NCI-H1436 treated with DMSO at 0.1 percent for 48 hours (cell line): Measurements from ENCODE around the gene NFKBIB.
A peak's percentile ranks its signal among the peaks of the same experiment; 100 is the strongest.
"Not testable (repeated sequence)": the region's sequence is repeated elsewhere in the genome, so short reads cannot be mapped to it uniquely, and the experiment has no call there.

Experiments
- DNase-seq: peaks from one replicate; lab custom pipeline; 2025; lab: John Stamatoyannopoulos, UW

Gene NFKBIB, protein sequence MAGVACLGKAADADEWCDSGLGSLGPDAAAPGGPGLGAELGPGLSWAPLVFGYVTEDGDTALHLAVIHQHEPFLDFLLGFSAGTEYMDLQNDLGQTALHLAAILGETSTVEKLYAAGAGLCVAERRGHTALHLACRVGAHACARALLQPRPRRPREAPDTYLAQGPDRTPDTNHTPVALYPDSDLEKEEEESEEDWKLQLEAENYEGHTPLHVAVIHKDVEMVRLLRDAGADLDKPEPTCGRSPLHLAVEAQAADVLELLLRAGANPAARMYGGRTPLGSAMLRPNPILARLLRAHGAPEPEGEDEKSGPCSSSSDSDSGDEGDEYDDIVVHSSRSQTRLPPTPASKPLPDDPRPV

GRCh38 chr19:38899447-38900201 is at the start of gene NFKBIB, which contains the start of gene SIRT2:
NFKBIB (plus strand) TSS chr19:38899969; CDS start chr19:38900033, 64 bp downstream.
SIRT2 (minus strand) TSS chr19:38899618; CDS start chr19:38899521, 97 bp downstream.
- peak; percentile 97 for DNase-seq

DNA sequence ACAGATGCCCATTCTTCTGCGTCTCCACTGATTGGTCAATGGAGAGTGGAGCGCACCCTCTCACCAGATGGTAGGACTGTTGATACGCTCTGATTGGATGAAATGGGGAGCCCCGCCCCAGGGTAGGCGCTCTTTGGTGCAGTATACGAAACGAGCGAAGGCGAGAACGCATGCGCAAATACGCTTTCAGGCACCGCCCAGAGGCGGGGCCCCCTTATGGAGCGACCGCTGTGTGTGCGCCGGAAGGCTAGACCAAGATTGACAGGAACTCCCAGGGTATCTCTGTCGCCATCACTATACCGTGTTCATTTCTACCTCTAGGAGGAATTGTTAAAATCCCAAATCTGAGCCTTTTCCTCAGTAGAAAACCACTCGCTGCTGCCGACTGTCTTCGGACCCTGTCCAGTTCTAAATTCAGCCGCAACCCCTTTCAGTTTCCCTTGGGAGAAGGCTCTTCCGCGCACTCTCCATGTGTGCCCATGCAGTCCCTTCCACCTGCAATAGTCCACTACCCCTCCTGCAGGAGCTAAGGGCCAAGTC is 49.3 kb upstream of the NFKBIB start:
- no peak for DNase-seq

DNA sequence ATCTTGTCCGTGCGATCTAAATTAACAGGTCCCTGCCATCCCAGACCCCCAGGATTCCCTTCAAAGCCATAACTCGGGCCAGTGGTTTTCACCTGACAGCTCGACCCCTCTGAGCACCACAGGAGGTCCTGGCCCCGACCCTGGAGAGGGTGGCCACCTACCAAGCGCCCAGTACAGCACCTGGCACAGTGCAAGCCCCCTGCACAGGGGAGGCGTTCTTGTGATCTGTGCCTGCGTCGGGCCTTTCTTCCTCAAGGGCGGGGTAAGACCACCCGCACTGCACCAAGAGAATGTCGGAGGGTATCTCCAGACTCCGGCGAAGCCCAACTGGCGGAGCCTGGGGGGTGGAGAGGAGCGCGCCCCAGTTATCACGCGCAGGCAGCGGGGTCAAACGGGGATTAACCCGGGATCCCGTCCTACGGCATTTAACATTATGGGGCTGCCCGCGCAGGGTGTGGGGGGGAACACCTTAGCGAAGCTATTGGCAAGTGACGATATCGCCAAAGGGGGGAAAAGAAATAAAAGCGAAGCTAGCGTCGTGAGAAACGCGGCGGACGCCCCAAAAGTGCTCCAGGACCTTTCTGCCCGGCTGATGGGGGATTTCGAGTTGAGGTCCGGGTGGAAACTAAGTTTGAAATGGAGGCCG is 48.7 kb upstream of the NFKBIB start:
- no peak for DNase-seq

DNA sequence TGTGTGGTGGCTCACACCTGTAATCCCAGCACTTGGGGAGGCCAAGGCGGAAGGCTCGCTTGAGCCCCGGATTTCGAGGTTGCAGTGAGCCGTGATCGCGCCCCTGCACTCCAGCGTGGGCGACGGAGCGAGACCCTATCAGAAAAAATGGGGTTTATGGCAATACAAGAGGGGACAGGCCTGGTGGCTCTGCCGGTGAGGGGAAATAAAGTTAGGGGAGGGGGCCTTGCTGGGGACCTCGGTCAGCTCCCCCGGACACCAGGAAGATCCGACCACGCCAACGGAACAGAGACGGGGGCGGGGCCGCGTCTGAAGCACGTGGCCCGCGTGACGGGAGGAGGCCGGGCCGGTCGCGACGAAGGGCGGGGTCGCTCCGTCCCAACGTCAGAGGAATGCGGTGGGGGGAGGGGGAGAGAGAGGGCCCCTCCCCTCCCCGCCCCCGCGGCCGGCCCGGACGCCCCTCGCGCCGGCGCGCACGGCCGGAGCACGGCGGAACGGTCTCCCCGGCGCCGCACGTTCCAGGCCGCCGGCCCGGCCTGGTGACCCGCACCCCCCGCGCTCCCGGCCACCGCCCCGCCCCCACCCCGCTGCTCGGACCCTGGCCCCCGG is 48.0 kb upstream of the NFKBIB start:
- DNase-seq = peak; percentile 19

DNA sequence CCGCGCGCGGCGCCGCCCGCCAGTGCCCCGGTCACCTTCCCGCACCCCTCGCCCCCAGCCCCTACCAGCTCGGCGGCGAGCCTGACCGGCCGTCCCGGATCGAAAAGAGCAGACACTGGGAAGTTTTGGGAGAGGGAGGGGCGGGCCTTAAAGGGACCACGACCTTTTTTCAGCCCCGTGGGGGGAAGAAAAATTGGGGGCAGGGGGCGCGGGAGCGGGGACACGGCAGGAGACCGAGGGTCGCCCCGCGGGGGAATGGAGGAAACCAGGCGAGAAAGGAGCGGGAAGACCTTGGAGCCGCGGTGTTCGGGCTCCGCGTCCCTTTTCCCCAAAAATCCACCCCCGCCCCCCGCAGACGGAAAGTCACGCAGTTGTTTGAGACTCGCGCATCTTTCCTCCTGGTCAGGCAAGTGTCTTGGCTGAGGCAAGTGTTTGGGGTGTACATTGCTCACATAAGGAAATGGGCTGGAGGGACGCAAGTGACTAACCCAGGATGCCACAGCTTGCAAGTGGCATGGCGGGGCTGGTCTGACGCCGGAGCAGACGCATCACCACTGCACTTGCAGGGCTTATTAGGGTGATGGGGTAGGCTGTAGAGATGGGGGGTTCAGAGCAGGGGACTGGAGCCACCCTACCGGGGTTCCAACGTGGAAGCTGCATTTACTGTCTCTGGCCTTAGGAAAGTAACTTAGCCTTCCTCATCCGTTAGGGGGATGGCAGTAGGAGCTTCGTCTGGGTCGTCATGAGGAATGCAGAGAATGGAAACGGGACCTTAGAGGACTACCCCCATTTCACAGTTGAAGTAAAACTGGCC is 47.3 kb upstream of the NFKBIB start:
- DNase-seq = no peak

DNA sequence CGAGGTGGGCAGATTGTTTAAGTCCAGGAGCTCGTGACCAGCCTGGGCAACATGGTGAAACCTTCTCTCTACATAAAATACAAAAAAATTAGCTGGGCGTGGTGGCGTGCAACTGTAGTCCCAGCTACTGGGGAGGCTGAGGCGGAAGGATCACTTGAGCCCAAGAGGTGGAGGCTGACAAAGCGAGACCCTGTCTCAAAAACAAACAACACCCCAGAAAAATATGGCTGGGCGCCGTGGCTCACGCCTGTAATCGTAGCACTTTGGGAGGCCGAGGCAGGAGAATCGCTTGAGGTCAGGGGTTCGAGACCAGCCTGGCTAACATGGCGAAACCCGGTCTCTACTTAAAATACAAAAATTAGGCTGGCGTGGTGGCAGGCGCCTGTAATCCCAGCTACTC is 46.6 kb upstream of the NFKBIB start:
- DNase-seq = no peak

GRCh38 chr19:38854961-38855360 is 44.8 kb upstream of the NFKBIB start:
- not testable (repeated sequence) for DNase-seq

DNA sequence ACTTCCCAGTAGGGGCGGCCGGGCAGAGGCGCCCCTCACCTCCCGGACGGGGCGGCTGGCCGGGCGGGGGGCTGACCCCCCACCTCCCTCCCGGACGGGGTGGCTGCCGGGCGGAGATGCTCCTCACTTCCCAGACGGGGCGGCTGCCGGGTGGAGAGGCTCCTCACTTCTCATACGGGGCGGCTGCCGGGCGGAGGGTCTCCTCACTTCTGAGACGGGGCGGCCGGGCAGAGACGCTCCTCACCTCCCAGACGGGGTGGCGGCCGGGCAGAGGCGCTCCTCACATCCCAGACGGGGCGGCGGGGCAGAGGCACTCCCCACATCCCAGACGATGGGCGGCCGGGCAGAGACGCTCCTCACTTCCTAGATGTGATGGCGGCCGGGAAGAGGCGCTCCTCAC is 44.0 kb upstream of the NFKBIB start:
- not testable (repeated sequence) for DNase-seq

GRCh38 chr19:38856813-38857212 is 43.0 kb upstream of the NFKBIB start:
- no peak for DNase-seq

GRCh38 chr19:38859631-38860204 is 40.1 kb upstream of the NFKBIB start:
- not testable (repeated sequence) for DNase-seq

DNA sequence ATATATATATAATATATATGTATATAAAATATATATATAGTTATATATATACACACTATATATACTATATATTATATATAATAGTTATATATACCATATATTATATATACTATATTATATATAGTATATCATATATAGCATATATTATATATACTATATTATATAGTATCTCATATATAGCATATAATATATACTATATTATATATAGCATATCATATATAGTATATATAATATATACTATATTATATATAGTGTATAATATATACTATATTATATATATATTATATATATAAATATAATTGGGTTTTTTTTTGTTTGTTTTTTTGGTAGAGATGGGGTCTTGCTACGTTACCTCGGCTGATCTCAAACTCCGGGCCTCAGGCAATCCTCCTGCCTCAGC is 38.4 kb upstream of the NFKBIB start:
- no peak for DNase-seq

DNA sequence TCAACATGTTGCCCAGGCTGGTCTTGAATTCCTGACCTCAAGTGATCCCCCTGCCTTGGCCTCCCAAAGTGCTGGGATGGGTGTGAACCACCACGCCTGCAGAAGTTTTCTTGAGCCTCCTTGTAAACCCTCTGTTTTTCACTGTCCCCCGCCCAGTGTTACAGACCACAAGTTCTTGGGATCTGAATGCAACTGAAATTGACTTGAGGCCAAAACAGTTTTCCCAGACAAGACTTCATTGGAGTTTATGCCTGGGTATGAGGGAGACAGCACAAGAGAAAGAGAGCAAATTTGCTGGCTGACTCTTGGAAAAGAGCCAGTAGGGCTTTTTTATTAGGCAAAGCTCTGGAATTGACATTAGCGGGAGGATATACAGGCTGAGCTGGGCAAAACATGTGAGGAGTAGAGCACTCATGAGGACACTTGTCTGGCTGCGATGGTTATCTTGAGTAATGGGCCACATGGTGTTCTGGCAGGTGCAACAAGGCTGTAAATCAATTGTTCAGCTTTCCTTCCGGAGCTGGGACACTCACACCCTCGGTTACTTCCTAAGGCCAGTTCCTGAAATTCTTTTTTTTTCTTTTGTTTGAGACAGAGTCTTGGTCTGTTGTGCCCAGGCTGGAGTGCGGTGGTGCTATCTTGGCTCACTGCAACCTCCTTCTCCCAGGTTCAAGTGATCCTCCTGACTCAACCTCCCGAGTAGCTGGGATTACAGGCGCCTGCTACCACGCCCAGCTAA is 37.3 kb upstream of the NFKBIB start:
- peak; percentile 9 for DNase-seq

DNA sequence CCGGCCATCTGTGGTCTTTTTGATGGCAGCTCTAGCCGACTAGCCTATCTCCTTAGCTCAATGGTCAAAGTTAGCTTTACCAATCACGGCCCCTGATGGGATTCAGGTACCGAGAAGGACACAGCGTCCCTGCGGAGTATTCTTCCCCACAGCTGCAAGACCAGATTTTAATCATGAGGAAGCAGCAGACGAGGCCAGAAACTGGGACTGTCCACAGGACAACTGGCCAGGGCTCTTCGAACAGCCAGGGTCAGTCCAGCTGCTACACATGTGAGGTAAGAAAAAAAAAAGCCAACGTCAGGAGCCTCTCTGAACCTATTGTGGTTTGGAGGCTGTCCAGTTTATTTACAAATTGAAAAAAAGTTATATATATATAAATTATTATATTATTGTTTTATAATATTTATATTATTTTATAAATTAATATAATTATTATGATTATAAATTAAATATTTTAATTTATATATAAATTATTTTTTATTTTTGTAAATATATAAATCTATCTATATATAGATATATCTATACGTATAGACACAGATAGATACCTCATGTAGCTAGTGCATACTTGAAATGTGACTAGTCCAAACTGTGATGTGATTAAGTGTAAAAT is 32.5 kb upstream of the NFKBIB start:
- no peak for DNase-seq

DNA sequence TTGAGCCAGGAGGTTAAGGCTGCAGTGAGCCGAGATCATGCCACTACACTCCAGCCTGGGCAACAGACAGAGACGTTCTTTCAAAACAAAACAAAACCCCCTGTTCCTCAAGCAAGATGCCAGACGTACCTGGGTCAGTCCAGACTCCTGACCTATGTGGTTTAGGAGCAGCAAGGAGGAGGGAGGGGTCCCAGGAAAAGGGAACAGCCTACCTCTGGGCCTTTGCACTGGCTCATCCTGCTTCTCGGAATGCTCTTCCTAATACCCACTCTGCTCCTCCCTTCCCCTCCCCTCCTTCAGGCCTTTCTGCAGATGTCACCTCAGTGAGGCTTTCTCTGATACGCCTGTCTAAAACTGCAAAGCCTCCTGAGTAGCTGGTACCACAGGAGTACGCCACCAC is 31.2 kb upstream of the NFKBIB start:
- DNase-seq = no peak

GRCh38 chr19:38869160-38869835 is 30.5 kb upstream of the NFKBIB start:
- no peak for DNase-seq

DNA sequence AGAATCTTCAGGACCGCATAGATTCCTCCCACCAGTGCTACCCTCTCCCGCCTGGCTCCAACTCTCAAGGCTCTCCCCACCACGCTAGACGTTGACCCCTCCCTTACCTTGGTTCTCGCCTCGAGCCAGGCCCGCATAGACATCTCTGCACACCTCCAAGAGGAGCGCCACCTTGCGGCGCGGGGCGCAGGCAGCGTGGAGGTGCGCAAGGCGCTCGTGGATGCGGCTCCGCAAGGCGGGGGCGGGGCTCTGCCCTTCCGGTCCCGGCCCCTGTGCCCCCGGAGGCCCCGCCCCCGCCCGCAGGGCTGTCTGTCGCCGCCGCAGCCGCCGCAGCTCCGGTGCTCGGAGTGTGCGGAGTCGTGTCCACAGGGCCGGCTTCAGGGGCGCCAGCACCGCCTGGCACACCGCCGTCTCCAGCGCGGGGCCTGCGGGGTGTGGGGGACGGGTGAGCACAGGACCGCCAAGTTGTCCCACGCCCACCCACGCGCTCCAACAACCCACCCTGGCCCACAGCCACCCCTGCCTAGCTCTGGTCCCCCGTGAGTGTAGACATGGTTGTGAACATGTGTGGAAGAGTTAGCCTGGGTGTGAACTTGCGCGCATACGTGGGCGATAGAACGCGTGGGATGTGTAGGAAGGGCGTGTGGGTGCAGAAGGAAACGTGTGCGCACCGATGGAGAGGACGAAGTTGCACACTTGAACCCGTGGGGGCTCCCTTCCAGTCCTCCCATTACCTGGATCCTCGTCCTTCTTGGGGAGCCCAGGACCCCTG is 29.7 kb upstream of the NFKBIB start:
- no peak for DNase-seq

DNA sequence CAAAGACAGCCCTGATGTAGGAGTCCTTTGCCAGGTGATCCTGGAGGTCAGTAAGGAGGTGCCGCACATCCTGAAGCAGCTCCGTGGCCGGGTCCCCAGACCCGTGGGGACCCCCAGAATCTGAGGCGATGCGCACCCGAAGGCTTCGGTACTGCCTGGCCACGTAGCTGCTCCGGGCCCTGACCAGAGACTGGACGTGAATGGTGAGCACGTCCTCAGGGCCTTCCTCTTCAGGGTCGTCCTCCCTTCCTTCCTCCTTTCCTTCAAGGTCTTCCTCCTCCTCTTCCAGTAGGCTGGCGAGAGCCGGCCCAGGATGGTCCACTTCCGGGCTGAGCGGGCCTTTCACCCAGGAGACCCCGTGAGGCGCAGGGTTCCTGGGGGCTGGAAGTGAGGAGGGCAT is 29.2 kb upstream of the NFKBIB start:
- DNase-seq = no peak

DNA sequence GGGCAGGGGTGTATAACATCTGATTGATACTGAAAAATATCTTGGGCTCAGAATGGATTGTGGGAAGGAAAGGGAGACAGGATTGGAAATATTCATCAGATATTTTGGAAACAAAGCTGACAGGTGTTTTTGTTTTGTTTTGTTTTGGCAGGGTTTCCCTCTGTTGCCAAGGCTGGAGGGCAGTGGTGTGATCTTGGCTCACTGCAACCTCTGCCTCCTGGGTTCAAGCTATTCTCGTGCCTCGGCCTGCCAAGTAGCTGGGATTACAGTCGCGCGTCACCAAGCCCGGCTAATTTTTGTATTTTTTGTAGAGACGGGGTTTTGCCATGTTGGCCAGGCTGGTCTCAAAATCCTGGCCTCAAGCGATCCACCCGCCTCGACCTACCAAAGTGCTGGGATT is 26.4 kb upstream of the NFKBIB start:
- not testable (repeated sequence) for DNase-seq
